NCI-H2107 treated with DMSO at 0.1 percent for 48 hours (cell line): ENCODE results near the gene CAPRIN1.
"Not testable (repeated sequence)": the region's sequence is repeated elsewhere in the genome, so short reads cannot be mapped to it uniquely, and the experiment has no call there.

ENCODE experiments used
- DNase-seq: peaks from one replicate; lab custom pipeline; 2025; ENCODE audit not compliant: unreplicated experiment; lab: John Stamatoyannopoulos, UW

Gene CAPRIN1

GRCh38 chr11:34050581-34051348 lies 766 bp upstream of the CAPRIN1 start:
- no peak for DNase-seq

GRCh38 chr11:34052036-34052607 lies 591 bp downstream of the CAPRIN1 start:
- peak; percentile 39 for DNase-seq

GRCh38 chr11:34052608-34053160 lies 1.2 kb downstream of the CAPRIN1 start:
- DNase-seq = no peak

GRCh38 chr11:34053161-34053686 lies 1.7 kb downstream of the CAPRIN1 start:
- DNase-seq = peak; percentile 58

- DNase-seq = not testable (repeated sequence)
These were observed 2.8 kb downstream of the CAPRIN1 start for GRCh38 chr11:34054351-34054750.

GRCh38 chr11:34055218-34056000 lies 3.9 kb downstream of the CAPRIN1 start:
- no peak for DNase-seq

- DNase-seq = no peak
These were observed 5.1 kb downstream of the CAPRIN1 start for GRCh38 chr11:34056672-34057071.

GRCh38 chr11:34063061-34063795 lies 11.7 kb downstream of the CAPRIN1 start:
- DNase-seq = no peak

GRCh38 chr11:34064291-34064690 lies 12.8 kb downstream of the CAPRIN1 start:
- DNase-seq = no peak

GRCh38 chr11:34065505-34066203 lies 14.1 kb downstream of the CAPRIN1 start:
- DNase-seq = no peak

GRCh38 chr11:34066766-34067165 lies 15.2 kb downstream of the CAPRIN1 start:
- not testable (repeated sequence) for DNase-seq

GRCh38 chr11:34067383-34068065 lies 16.0 kb downstream of the CAPRIN1 start:
- DNase-seq = no peak

- no peak for DNase-seq
These were observed 16.6 kb downstream of the CAPRIN1 start for GRCh38 chr11:34068111-34068510.

- not testable (repeated sequence) for DNase-seq
These were observed 19.8 kb downstream of the CAPRIN1 start for GRCh38 chr11:34071306-34071705.

GRCh38 chr11:34072041-34072440 lies 20.5 kb downstream of the CAPRIN1 start:
- DNase-seq = no peak

- no peak for DNase-seq
These were observed 21.3 kb downstream of the CAPRIN1 start for GRCh38 chr11:34072832-34073231.

- DNase-seq = no peak
These were observed 22.9 kb downstream of the CAPRIN1 start for GRCh38 chr11:34074391-34074790.

- no peak for DNase-seq
These were observed 23.8 kb downstream of the CAPRIN1 start for GRCh38 chr11:34075178-34075820.

GRCh38 chr11:34080609-34081008 lies 29.1 kb downstream of the CAPRIN1 start:
- DNase-seq = no peak
